Activated T-helper 2 cell treated with anti-CD3 and anti-CD28 coated beads, Interferon-gamma antibody, Interleukin-2, Interleukin-4, amounts not matched to agents 10 μg/mL and 5 μg/mL and 100 μg/mL, durations not matched to agents 14 hours and 24 hours and 36 hours (primary cell): Measurements from ENCODE around the gene NFYB. TPM values are rescaled to one million over a fixed set of nuclear protein-coding genes. Genes with fewer than 3 reads are reported as not detected.

Experiments used
- DNase-seq: peaks from one replicate; pipeline ENCODE4 v3.0.0; 2021; ENCODE audit warnings: low spot score
- H3K27ac Mint-ChIP-seq: one replicate; pipeline ENCODE4 v1.8.0; 2021; ENCODE audit warnings: mixed read lengths
- H3K27me3 Mint-ChIP-seq: one replicate; pipeline ENCODE4 v1.8.0; 2021; ENCODE audit warnings: low read depth, mixed read lengths
- H3K36me3 Mint-ChIP-seq: one replicate; pipeline ENCODE4 v1.8.0; 2021; ENCODE audit warnings: low read depth, mixed read lengths
- H3K4me1 Mint-ChIP-seq: one replicate; pipeline ENCODE4 v1.8.0; 2021; ENCODE audit warnings: low read depth, mixed read lengths
- H3K4me3 Mint-ChIP-seq: one replicate; pipeline ENCODE4 v1.8.0; 2021; ENCODE audit warnings: low read depth, mild to moderate bottlenecking, moderate library complexity, mixed read lengths
- H3K9me3 Mint-ChIP-seq: one replicate; pipeline ENCODE4 v1.8.0; 2021; ENCODE audit warnings: mixed read lengths
- intact Hi-C: fragments of 100-400 bp; cut with micrococcal nuclease; formaldehyde crosslinking; loops from one replicate; pipeline ENCODE4 v1.15.1; 2023
- total RNA-seq: library from RNA; stranded (reverse); gene quantifications from 2 replicates; pipeline ENCODE4 v1.2.3, GENCODE V29; 2022

Gene NFYB
- total RNA-seq, 1 donor from 2014 or later: 30.0 TPM

DNA sequence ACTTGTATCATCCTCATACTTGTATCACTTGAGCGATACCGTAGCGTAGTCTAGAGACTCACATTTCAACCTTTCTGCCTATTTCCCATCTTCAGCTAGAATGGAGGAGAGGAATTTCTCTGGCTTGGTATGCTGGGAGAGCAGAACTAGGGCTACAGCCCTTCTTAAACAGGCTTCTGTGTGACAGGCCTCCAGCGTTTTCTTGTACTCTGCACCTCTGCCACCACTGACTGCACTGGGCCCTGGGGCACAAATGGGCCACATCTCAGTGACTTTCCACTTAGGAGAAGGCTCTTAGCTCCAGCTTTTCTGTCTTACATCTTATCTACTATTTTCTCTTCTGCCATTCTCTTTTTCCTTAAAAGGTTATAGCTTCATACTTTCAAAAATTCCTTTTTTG, 46.9 kb downstream of the NFYB start:
- no peak overlapping the region for H3K4me3 Mint-ChIP-seq
- no peak for DNase-seq
- H3K4me1 Mint-ChIP-seq: no peaks in the 10 kb centered on the region
- no peaks in the 10 kb centered on the region for H3K27me3 Mint-ChIP-seq
- intact Hi-C loops: no loop called here
- no peak overlapping the region for H3K27ac Mint-ChIP-seq
- H3K9me3 Mint-ChIP-seq: no peaks in the 10 kb centered on the region
- H3K36me3 Mint-ChIP-seq: peaks cover 33% of the 10 kb centered on the region

DNA sequence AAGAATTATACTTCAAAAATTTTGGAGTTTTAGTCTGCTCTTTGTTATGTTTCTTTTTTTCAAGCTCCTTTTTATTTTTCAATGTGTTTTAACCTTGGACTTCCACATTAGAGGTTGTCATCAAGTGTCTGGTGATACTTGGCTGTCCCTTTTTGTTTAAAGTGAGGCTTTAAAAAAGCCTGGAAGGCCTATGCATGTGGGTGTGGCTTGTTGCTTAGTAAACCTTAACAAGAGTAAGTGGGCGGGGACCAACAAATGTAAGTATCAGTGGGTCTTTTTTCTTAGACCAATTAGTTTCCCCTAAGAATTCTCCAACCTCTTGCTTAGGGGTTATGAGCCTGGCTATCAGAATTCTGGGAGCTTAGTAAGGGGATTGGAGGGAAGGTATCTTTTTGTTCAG, 47.3 kb downstream of the NFYB start:
- H3K4me3 Mint-ChIP-seq: no peak overlapping the region
- peaks cover 37% of the 10 kb centered on the region for H3K36me3 Mint-ChIP-seq
- intact Hi-C loops: no loop called here
- no peaks in the 10 kb centered on the region for H3K9me3 Mint-ChIP-seq
- no peaks in the 10 kb centered on the region for H3K4me1 Mint-ChIP-seq
- no peak for DNase-seq
- no peaks in the 10 kb centered on the region for H3K27me3 Mint-ChIP-seq
- no peak overlapping the region for H3K27ac Mint-ChIP-seq

DNA sequence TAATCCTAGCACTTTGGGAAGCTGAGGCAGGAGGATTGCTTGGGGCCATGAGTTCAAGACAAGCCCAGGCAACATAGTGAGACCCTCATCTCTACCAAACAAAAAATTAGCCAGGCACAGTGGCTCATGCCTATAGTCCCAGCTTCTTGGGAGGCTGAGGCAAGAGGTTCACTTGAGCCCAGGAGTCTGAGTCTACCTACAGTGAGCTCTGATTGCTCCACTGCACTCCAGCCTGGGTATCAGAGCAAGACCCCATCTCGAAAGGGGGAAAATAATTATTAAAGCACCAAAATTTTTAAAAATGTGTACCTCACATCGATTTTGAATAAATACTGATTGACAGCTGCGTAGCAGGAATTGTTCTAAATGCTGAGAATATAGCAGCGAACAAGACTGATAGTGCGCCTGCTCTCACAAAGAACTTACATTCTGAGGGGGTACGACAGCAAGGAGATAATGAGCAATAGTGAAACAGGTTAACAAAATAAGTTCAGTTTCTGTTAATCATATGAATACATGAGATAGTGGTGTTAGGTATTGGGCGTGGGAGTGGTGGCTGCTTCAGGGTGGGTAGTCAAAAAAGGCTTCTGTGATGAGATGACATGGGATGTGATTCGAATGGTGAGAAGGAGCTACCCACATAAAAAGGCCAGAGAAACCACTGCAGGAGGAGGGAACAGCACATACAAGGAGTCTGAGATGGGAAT, 54.1 kb downstream of the NFYB start:
- Mint-ChIP-seq H3K4me1 (peaks cover 19% of the 10 kb centered on the region), H3K4me3 (peak overlapping the region; percentile 13), H3K36me3 (peaks cover 44% of the 10 kb centered on the region), H3K27me3 (no peaks in the 10 kb centered on the region), H3K27ac (peak overlapping the region; percentile 65), H3K9me3 (no peaks in the 10 kb centered on the region)
- no peak for DNase-seq
- intact Hi-C loops: loop anchor here (1.0 kb wide), 2 partner anchors 20 to 136 kb away; partner anchors contain the start of gene HCFC2

DNA sequence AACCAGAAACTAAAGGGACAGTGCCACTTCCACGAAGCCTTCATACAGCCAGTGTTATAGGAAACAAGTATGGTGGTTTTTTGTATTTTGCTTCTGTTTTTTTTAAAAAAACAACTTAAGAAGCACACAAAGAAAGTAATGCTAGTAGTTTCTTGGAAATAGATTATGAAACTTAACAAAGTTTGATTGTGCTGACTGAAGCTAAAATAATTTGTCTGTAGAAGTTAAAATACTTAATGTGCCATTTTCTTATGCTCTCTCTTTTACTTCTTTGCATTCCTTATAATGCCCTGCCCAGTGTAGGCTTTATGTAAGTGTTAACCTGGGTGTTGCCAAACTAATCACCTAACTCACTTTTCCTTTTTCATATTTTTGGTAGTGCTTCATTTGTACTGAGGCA, 57.2 kb downstream of the NFYB start:
- intact Hi-C loops: no loop called here
- Mint-ChIP-seq H3K27me3 (no peaks in the 10 kb centered on the region), H3K4me3 (no peak overlapping the region), H3K36me3 (peaks cover 44% of the 10 kb centered on the region), H3K27ac (no peak overlapping the region), H3K4me1 (peaks cover 19% of the 10 kb centered on the region), H3K9me3 (no peaks in the 10 kb centered on the region)
- DNase-seq: no peak

DNA sequence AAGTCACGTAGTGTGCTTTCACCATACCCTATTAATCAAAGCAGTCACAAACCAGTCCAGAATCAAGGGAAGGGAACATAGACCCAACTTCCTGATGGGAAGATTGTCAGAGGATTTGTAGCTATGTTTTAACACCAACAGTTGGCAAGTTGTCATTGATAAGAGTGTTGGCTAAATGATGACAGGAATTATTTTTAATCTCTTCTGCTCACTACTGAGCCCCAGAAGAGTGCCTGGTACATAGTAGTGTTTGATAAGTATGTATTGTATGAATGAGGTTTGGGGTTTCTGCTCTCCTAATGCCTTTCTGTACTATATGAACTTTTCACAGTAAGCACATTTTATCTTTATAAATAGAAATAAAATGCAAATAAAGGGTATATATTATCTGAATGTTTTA, 59.0 kb downstream of the NFYB start:
- Mint-ChIP-seq H3K36me3 (peaks cover 35% of the 10 kb centered on the region), H3K27me3 (no peaks in the 10 kb centered on the region), H3K4me1 (peaks cover 11% of the 10 kb centered on the region)

DNA sequence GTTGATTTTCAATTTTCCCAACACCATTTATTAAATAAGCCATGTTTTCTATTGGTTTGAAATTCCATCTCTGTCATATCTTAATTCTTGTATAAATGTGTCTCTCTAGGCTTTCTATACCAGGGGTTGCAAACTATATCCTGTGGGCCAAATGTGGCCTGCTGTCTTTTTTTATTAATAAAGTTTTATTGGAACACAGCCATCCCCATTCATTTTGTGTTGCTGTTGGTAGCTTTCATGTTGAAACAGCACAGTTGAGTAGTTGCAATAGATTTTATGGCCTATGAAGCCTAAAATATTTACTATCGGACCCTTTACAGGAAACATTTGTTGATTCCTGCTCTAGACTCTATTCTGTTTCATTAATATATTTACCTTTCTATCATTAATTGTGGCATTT, 64.3 kb downstream of the NFYB start:
- H3K4me1 Mint-ChIP-seq: peaks cover 2% of the 10 kb centered on the region
- H3K9me3 Mint-ChIP-seq: no peaks in the 10 kb centered on the region
- H3K27me3 Mint-ChIP-seq: no peaks in the 10 kb centered on the region
- intact Hi-C loops: no loop called here
- no peak overlapping the region for H3K27ac Mint-ChIP-seq
- peaks cover 33% of the 10 kb centered on the region for H3K36me3 Mint-ChIP-seq
- DNase-seq: no peak
- no peak overlapping the region for H3K4me3 Mint-ChIP-seq

More for the DNA sequence above, 59.0 kb downstream of the NFYB start:
- Mint-ChIP-seq H3K4me3 (no peak overlapping the region), H3K27ac (no peak overlapping the region), H3K9me3 (no peaks in the 10 kb centered on the region)
- intact Hi-C loops: no loop called here
- DNase-seq: no peak

DNA sequence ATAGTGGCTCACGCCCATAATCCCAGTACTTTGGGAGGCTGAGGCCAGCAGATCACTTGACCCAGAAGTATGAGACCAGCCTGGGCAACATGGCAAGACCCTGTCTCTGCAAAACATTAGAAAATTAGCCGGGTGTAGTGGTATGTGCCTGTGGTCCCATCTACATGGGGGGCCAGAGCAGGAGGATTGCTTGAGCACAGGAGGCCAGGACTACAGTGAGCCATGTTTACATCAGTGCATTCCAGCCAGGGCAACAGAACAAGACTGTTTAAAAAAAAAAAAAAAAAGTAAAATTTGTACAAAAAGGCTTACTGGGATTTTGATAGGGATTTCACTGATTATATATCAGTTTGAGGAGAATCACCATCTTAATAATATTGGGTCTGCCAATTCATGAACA, 65.9 kb downstream of the NFYB start:
- H3K4me1 Mint-ChIP-seq: peaks cover 7% of the 10 kb centered on the region
- no peak for DNase-seq
- no peaks in the 10 kb centered on the region for H3K9me3 Mint-ChIP-seq
- H3K27me3 Mint-ChIP-seq: no peaks in the 10 kb centered on the region
- peaks cover 42% of the 10 kb centered on the region for H3K36me3 Mint-ChIP-seq
- intact Hi-C loops: no loop called here
- H3K27ac Mint-ChIP-seq: no peak overlapping the region
- H3K4me3 Mint-ChIP-seq: no peak overlapping the region

Other genes starting within 250 kb of the NFYB start
- gene HSP90B1, start 207.8 kb downstream of the NFYB start, total RNA-seq: 615 and 617 TPM in 2 replicates
- 76.6 and 77.3 TPM in 2 replicates for gene TDG, start 172.3 kb downstream of the NFYB start, total RNA-seq
- gene GLT8D2, start 88.0 kb downstream of the NFYB start, total RNA-seq: 0.11 TPM in 1 of 2 replicates, not detected in the other
- gene HCFC2, start 73.7 kb downstream of the NFYB start, total RNA-seq: 8.7 and 9.1 TPM in 2 replicates
- gene TXNRD1, start 77.6 kb upstream of the NFYB start, total RNA-seq: 83.7 and 96.4 TPM in 2 replicates
- gene EID3, start 165.5 kb upstream of the NFYB start, total RNA-seq: 9.4 and 10.1 TPM in 2 replicates